Measurements from ENCODE around the gene IL18R1.

The IL18R1 gene

GRCh38 chr2:102432386-102432785, 76.8 kb downstream of the IL18R1 start:
- no peaks in the 10 kb centered on the region for H3K4me1 Mint-ChIP-seq
- H3K9me3 Mint-ChIP-seq = no peaks in the 10 kb centered on the region
- H3K27ac Mint-ChIP-seq = no peak overlapping the region
- TF ChIP-seq CTCF (IDR thresholded peaks at IDR 0.05; ENCODE audit: unreplicated experiment in 3 of 3) = no peak
- no peaks in the 10 kb centered on the region for H3K36me3 Mint-ChIP-seq (ENCODE audit: low read depth)
- H3K4me3 Mint-ChIP-seq = no peak overlapping the region
- H3K27me3 Mint-ChIP-seq (ENCODE audit: low read depth) = no peaks in the 10 kb centered on the region

GRCh38 chr2:102433973-102434654, 78.5 kb downstream of the IL18R1 start:
- Mint-ChIP-seq H3K36me3 (ENCODE audit: low read depth) (no peaks in the 10 kb centered on the region), H3K27me3 (ENCODE audit: low read depth) (no peaks in the 10 kb centered on the region), H3K4me1 (no peaks in the 10 kb centered on the region), H3K4me3 (no peak overlapping the region), H3K27ac (no peak overlapping the region), H3K9me3 (no peaks in the 10 kb centered on the region)
- TF ChIP-seq CTCF (IDR thresholded peaks at IDR 0.05; ENCODE audit: unreplicated experiment in 3 of 3) = no peak

- no peaks in the 10 kb centered on the region for H3K27me3 Mint-ChIP-seq (ENCODE audit: low read depth)
- TF ChIP-seq CTCF (IDR thresholded peaks at IDR 0.05; ENCODE audit: unreplicated experiment in 3 of 3) = no peak
Observed at GRCh38 chr2:102434655-102435381, 79.2 kb downstream of the IL18R1 start.

GRCh38 chr2:102435741-102436140, 80.1 kb downstream of the IL18R1 start:
- H3K9me3 Mint-ChIP-seq = no peaks in the 10 kb centered on the region
- TF ChIP-seq CTCF (IDR thresholded peaks at IDR 0.05; ENCODE audit: unreplicated experiment in 3 of 3) = no peak
- H3K27me3 Mint-ChIP-seq (ENCODE audit: low read depth) = no peaks in the 10 kb centered on the region
- no peaks in the 10 kb centered on the region for H3K36me3 Mint-ChIP-seq (ENCODE audit: low read depth)
- no peak overlapping the region for H3K27ac Mint-ChIP-seq
- H3K4me3 Mint-ChIP-seq = no peak overlapping the region
- H3K4me1 Mint-ChIP-seq = no peaks in the 10 kb centered on the region

More at GRCh38 chr2:102434655-102435381, 79.2 kb downstream of the IL18R1 start:
- H3K36me3 Mint-ChIP-seq (ENCODE audit: low read depth) = no peaks in the 10 kb centered on the region
- no peaks in the 10 kb centered on the region for H3K9me3 Mint-ChIP-seq
- H3K4me3 Mint-ChIP-seq = no peak overlapping the region
- H3K27ac Mint-ChIP-seq = no peak overlapping the region
- H3K4me1 Mint-ChIP-seq = no peaks in the 10 kb centered on the region

- Mint-ChIP-seq H3K27me3 (ENCODE audit: low read depth) (no peaks in the 10 kb centered on the region), H3K36me3 (ENCODE audit: low read depth) (no peaks in the 10 kb centered on the region), H3K9me3 (no peaks in the 10 kb centered on the region), H3K27ac (no peak overlapping the region), H3K4me3 (no peak overlapping the region), H3K4me1 (no peaks in the 10 kb centered on the region)
- TF ChIP-seq CTCF (IDR thresholded peaks at IDR 0.05; ENCODE audit: unreplicated experiment in 3 of 3) = no peak
Observed at GRCh38 chr2:102436323-102436722, 80.7 kb downstream of the IL18R1 start.

GRCh38 chr2:102437122-102437521, 81.5 kb downstream of the IL18R1 start:
- TF ChIP-seq CTCF (IDR thresholded peaks at IDR 0.05; ENCODE audit: unreplicated experiment in 3 of 3) = no peak
- H3K9me3 Mint-ChIP-seq = no peaks in the 10 kb centered on the region
- H3K27ac Mint-ChIP-seq = no peak overlapping the region
- H3K27me3 Mint-ChIP-seq (ENCODE audit: low read depth) = no peaks in the 10 kb centered on the region
- no peaks in the 10 kb centered on the region for H3K36me3 Mint-ChIP-seq (ENCODE audit: low read depth)
- no peaks in the 10 kb centered on the region for H3K4me1 Mint-ChIP-seq
- no peak overlapping the region for H3K4me3 Mint-ChIP-seq
